ENCODE measurements around the gene ANKRD35.

ANKRD35 gene

DNA sequence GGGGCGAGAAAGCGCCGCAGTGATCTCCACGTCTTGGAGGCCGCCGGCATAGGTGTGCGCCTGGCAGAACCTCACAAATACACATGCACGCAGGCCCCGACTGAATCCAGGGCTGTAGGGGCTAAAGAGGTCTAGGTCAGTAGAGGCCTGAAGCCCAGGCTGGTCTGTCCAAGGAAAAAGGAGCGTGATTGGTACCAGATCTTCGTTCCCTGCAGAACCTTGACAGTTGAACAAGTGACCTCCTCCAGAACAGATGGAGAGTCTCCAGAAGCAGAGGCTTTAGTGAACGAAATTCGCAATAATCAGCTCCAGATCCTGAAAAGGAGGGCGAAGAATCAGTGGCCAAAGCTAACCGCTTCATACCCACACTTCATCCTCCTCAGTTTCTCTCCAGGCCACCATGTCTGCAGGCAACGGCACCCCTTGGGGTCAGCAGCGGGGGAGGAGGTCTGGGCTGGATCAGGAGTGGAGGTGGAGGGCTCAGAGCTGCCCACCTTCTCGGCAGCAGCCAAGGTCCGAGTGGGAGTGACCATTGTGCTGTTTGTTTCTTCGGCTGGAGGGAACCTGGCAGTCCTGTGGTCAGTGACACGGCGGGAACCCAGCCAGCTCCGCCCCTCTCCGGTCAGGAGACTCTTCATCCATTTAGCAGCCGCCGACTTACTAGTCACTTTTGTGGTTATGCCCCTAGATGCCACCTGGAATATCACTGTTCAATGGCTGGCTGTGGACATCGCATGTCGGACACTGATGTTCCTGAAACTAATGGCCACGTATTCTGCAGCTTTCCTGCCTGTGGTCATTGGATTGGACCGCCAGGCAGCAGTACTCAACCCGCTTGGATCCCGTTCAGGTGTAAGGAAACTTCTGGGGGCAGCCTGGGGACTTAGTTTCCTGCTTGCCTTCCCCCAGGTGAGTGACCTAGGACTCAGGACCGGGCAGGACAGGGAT lies 33.6 kb upstream of the ANKRD35 start:
- TF ChIP-seq, protein P1, sequence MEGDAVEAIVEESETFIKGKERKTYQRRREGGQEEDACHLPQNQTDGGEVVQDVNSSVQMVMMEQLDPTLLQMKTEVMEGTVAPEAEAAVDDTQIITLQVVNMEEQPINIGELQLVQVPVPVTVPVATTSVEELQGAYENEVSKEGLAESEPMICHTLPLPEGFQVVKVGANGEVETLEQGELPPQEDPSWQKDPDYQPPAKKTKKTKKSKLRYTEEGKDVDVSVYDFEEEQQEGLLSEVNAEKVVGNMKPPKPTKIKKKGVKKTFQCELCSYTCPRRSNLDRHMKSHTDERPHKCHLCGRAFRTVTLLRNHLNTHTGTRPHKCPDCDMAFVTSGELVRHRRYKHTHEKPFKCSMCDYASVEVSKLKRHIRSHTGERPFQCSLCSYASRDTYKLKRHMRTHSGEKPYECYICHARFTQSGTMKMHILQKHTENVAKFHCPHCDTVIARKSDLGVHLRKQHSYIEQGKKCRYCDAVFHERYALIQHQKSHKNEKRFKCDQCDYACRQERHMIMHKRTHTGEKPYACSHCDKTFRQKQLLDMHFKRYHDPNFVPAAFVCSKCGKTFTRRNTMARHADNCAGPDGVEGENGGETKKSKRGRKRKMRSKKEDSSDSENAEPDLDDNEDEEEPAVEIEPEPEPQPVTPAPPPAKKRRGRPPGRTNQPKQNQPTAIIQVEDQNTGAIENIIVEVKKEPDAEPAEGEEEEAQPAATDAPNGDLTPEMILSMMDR (IDR thresholded peaks at IDR 0.05; ENCODE audit: low read depth, low read length): no peak
- no peak for DNase-seq (ENCODE audit: extremely low read depth, low read depth)

DNA sequence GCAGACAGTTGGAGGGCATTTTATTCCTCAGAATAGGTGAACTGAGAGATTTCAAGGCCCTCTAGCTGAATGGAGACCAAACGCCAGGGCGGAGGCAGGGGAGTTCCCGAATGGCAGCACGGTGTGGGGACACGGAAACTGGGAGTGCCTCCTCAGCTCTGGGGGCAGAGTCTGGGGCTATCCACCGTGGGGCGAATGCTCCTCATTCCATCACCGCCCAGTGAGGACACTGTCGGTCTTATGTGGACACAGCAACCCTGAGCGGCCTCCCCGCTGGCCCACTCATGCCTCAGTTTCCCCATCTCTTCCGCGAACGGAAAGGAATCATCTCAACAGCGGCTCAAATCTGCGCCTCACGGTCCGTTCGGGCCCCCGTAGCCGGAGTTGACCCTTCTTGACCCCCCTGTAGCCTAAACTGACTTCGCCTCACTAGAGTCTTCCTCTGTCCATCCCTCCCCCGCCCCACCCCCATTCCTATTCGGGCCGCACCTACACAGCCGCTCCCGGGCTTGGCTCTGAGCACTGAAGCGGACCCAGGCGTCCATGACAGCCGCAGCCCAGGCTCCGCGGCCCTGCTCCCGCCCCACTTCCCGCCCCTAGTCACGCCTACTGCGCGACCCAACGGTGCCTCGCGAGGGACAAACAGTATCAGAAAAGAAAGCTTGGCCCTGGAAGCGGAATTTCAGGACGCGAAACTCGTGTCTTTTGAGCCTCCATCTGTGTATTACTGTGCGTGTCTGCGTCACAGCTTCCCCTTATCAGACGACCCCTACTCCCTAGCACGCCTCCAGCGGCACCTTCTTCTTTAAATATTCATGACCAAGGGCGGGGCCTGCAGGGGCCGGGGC lies 32.7 kb upstream of the ANKRD35 start, which contains the start of gene PEX11B:
PEX11B (minus strand) TSS at position 574 of the 848 bp plus-strand sequence; CDS start at position 545, 29 bp downstream.
- peak; percentile 47 for DNase-seq (ENCODE audit: extremely low read depth, low read depth)
- TF ChIP-seq, protein P1 (IDR thresholded peaks at IDR 0.05; ENCODE audit: low read depth, low read length): no peak

- no peak for DNase-seq (ENCODE audit: extremely low read depth, low read depth)
- TF ChIP-seq, protein P1 (IDR thresholded peaks at IDR 0.05; ENCODE audit: low read depth, low read length): no peak
Measured at GRCh38 chr1:145917595-145917994, 31.9 kb upstream of the ANKRD35 start.

GRCh38 chr1:145916745-145917144 lies 31.1 kb upstream of the ANKRD35 start:
- DNase-seq (ENCODE audit: extremely low read depth, low read depth): no peak

GRCh38 chr1:145912128-145912641 lies 26.5 kb upstream of the ANKRD35 start:
- no peak for DNase-seq (ENCODE audit: extremely low read depth, low read depth)
- TF ChIP-seq, protein P1 (IDR thresholded peaks at IDR 0.05; ENCODE audit: low read depth, low read length): no peak

More at GRCh38 chr1:145916745-145917144, 31.1 kb upstream of the ANKRD35 start:
- TF ChIP-seq, protein P1 (IDR thresholded peaks at IDR 0.05; ENCODE audit: low read depth, low read length): no peak

DNA sequence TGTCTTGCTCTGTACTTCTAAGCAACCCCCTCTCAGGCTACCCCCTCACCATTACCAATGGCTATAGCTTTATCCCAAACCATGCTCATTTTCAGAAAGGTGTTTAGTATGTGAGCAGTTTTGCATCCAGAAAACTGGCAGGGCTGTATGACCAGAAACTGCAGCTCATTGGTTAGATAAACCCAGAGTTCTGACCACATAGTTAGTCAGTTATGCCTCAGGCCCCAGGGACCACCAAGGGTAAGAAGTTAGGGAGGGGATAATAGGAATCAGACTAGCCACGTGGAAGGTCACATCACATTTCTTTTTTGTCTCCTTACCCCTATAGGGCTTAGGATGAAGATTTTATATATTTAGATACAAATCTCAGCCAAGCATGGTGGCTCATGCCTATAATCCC lies 23.0 kb upstream of the ANKRD35 start:
- DNase-seq (ENCODE audit: extremely low read depth, low read depth): no peak
- TF ChIP-seq, protein P1 (IDR thresholded peaks at IDR 0.05; ENCODE audit: low read depth, low read length): no peak

All from AG09319 (cell line).